ENCODE data around the gene EFCAB12.

EFCAB12 gene

GRCh38 chr3:129428376-129429079, at the start of gene EFCAB12:
EFCAB12 (minus strand) TSS chr3:129428636; CDS start chr3:129428488, 148 bp downstream.
- DNase-seq: peak; percentile 83

GRCh38 chr3:129476586-129476985, 48.1 kb upstream of the EFCAB12 start:
- DNase-seq: no peak

GRCh38 chr3:129475863-129476262, 47.4 kb upstream of the EFCAB12 start:
- no peak for DNase-seq

- no peak for DNase-seq
Observed at GRCh38 chr3:129474984-129475804, 46.8 kb upstream of the EFCAB12 start.

- no peak for DNase-seq
Observed at GRCh38 chr3:129473769-129474152, 45.3 kb upstream of the EFCAB12 start.

- DNase-seq: no peak
Observed at GRCh38 chr3:129473067-129473768, 44.8 kb upstream of the EFCAB12 start.

GRCh38 chr3:129470861-129471260, 42.4 kb upstream of the EFCAB12 start:
- no peak for DNase-seq

GRCh38 chr3:129469026-129469425, 40.6 kb upstream of the EFCAB12 start:
- DNase-seq: no peak

- no peak for DNase-seq
Observed at GRCh38 chr3:129467932-129468331, 39.5 kb upstream of the EFCAB12 start.

GRCh38 chr3:129463716-129464115, 35.3 kb upstream of the EFCAB12 start:
- no peak for DNase-seq

GRCh38 chr3:129463094-129463493, 34.7 kb upstream of the EFCAB12 start:
- DNase-seq: no peak

- DNase-seq: no peak
Observed at GRCh38 chr3:129462361-129462968, 34.0 kb upstream of the EFCAB12 start.

GRCh38 chr3:129461461-129462146, 33.2 kb upstream of the EFCAB12 start:
- DNase-seq: no peak

GRCh38 chr3:129461022-129461421, 32.6 kb upstream of the EFCAB12 start:
- DNase-seq: no peak

- DNase-seq: no peak
Observed at GRCh38 chr3:129460572-129460971, 32.1 kb upstream of the EFCAB12 start.

GRCh38 chr3:129460155-129460554, 31.7 kb upstream of the EFCAB12 start:
- no peak for DNase-seq

GRCh38 chr3:129453732-129454131, 25.3 kb upstream of the EFCAB12 start:
- DNase-seq: no peak

- DNase-seq: no peak
Observed at GRCh38 chr3:129449279-129450115, 21.1 kb upstream of the EFCAB12 start.

GRCh38 chr3:129448186-129448895, 19.9 kb upstream of the EFCAB12 start:
- no peak for DNase-seq

- no peak for DNase-seq
Observed at GRCh38 chr3:129446926-129447325, 18.5 kb upstream of the EFCAB12 start.

GRCh38 chr3:129445471-129445870, 17.0 kb upstream of the EFCAB12 start:
- DNase-seq: no peak

Measured in activated gamma-delta T cell treated with Interleukin-2 at 50 U/mL for 16 hours (primary cell).